NCI-H524 (cell line): ENCODE results near the gene FAM124A.

Experiments
- DNase-seq, 2 experiments: peaks; one replicate each; lab custom pipeline; 2025; lab: John Stamatoyannopoulos, UW

Gene FAM124A

DNA sequence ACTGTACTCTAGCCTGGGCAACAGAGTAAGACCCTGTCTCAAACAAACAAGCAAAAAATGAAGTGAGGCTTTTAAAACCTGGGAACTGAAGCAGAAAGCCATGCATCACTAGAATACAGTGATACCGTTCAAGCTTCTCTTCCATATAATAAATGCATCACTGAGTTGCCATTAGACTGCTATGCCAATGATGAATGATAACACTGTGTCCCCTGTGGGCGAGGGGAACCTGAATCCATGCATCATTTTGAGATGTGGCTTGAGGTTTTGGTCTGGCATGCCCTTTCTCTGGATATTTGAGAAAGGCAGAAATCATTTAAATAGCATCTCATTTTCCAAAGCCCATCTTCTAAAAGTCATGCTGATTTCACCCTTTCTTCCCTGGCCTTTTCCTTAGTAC lies 1.5 kb upstream of the FAM124A start:
- no peak for DNase-seq

DNA sequence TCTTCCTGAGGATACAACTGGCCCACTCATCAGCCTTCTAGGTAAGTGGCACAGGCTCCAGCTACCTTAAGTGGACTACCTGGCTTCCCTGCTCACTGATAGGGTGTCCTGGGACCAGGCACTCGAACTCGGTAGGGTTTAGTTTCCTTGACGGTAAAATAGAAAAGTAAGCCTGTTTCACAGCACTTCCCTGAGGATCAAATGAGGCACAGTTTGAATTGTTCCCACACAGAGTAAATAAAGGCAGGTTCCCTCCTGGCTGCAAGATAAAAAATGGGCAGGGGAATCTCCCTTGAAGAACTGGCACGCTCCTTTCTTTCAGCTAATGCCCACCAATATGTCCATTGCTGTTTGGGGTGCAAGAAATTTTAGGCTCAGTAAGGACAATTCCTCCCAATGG lies 1.1 kb upstream of the FAM124A start:
- no peak for DNase-seq

GRCh38 chr13:51221674-51222036 lies 543 bp upstream of the FAM124A start:
- peak in 1 of 2 experiments; percentile 34 for DNase-seq

- peak; percentile 16 to 53 for DNase-seq
These were observed 725 bp downstream of the FAM124A start for GRCh38 chr13:51222686-51223559.

- no peak for DNase-seq
These were observed 1.5 kb downstream of the FAM124A start for GRCh38 chr13:51223560-51224270.

DNA sequence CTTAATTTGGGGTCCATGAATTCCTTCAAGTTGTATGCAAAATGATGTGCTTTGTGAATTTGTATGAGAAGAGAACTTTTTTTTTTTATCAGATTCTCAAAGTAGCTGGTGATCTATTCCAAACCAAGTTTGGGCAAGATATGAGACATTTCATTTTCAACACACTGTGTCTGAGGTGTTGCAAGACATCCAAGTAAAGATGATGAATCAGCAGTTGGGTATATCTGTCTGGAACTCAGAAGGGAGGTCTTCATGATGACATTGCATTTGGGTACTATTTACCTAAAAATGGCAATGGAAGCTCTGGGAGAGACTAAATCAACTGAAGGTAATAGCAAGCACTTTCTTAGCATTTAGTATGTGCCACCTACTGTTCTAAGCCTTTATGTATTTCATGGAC lies 2.8 kb downstream of the FAM124A start:
- DNase-seq, result no peak

GRCh38 chr13:51227404-51227803 lies 5.2 kb downstream of the FAM124A start:
- DNase-seq, result no peak

- DNase-seq, result no peak
These were observed 7.0 kb downstream of the FAM124A start for GRCh38 chr13:51229101-51229719.

DNA sequence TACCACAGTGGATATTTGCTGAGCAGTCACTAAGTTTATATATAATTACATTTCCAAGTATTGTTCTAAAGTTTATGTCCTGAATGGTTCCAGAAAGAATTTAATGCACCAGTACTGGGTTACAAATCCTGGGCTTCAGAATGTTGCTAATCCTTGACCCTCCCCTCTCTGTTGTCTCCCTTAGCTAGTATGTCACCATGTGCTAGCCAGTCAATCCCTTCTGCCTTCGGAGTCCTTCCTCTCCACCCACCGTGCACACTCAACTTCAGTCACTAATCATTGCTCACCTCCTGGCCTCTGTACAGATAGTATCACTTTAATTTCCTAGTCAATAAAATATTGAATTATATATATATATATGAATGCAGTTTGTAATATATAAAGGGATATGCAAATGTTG lies 7.5 kb downstream of the FAM124A start:
- DNase-seq, result peak in 1 of 2 experiments; percentile 14

GRCh38 chr13:51230477-51231105 lies 8.4 kb downstream of the FAM124A start:
- no peak for DNase-seq

- DNase-seq, result no peak
These were observed 9.3 kb downstream of the FAM124A start for GRCh38 chr13:51231456-51231855.

DNA sequence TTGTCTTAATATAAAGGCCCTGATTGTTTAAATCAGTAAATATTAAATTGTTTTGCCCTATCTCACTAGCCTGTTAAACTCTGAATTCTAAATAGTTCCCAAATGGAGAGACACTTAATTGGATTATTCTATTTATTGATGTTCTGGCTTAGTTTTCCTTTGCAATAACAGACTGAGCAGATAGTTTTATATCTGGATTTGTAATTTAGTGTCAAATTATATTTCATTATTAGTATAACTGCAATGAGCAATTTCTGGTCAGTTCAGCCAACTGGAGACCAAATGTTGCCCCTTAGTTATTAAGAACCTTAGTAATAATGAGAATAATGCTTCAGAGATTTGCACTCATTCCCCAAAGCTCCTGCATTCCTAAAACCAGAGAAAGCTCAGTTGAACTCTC lies 10.1 kb downstream of the FAM124A start:
- no peak for DNase-seq

DNA sequence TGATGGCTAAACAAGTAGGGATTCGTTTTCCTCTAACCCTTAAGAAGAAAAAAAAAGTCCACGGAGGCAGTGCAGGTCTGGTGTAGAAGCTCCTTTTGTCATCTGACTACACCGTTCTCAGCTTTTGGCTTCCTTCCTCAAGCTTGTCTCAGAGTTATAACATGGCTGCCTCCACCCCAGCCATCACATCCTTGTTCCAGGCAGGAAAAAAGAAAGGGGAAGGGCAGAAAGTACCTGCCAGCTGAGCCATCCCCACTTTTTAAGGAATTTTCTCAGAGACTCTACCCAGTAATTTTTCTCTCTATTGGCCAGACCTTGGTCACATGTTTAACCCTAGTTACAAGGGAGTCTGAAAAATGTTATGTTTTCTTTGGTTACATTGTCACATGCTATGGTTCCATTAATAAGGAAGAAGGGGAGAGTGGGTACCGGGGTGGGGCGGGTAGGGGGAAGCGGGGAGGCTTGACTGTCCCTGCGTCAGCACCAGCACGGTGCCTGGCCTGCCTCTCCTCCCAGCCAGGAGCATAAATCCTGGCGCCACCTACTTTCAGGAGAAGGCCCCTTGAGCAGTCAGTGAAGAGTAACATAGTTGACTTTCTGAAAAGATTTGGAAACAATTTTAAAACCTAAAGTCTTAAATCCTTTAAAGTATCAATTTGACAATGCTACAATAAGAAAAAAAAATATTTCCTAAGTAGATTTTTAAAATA lies 11.1 kb downstream of the FAM124A start:
- no peak for DNase-seq

DNA sequence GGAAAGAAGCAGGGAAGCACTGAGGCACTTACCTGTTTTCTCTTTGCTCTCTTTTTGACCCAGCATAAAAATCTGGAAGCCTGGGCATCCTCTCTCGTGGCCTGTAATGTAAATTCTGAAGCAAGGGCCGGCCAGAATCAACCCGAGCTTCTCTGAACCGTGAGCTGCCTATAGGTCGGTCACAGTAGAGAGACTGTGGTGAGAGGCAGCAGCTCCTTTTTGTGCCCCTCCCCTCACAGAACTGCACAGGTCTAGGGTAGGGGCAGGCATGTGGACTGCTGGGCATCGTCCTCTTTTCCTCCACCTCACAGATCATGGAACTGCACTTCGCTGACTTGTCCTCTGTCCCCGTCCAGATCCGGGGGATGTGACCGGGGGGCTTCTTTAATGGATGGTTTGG lies 12.5 kb downstream of the FAM124A start:
- no peak for DNase-seq

- no peak for DNase-seq
These were observed 13.0 kb downstream of the FAM124A start for GRCh38 chr13:51235186-51235585.

DNA sequence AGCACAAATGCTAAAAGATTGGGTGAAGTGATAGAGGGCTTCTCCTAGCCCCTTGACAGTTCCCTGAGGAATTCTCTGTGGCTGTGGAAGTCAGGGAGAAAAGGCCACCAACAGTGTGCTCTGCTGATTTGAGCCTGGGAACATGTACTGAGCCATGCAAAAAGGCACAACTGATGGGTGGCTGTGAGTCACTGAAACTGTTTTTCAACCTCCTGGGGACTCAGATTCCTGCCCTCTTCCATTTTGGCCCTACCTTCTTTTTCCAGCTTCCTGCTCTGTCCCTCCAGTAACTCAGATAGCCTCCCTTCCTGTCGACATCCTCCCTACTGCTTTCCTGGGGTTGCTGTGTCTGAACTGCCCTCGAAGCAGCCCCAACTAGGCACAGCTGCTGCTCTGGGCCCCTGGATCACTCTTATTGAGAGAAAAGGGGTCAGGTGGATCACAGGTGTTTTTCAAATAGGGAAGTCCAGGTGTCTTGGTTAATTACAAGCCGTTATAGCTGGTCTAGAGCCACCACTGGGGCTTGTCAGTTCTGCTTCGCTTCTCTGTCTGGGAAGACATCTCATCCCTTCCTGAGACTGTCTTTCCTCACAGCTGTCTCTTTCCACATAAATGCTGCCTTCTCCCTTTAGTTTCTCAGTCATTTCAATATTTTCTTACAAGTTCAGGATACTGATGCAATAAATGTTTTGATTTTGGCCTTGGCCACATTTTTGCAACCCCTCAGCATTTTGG lies 13.7 kb downstream of the FAM124A start:
- no peak for DNase-seq

DNA sequence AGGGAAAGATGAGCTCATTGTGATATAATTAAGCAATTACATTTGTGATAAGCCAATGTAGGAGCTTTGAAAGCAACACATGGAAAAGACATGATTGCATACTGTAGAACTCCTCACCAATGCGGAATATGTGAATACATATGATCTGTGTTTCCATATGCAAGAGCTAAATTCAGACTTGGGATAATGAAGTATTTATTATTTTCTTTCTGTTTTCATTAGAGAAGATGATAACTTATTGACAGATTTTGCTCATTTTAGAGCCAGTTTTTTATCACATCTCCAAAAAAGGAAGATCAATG lies 14.2 kb downstream of the FAM124A start:
- no peak for DNase-seq

DNA sequence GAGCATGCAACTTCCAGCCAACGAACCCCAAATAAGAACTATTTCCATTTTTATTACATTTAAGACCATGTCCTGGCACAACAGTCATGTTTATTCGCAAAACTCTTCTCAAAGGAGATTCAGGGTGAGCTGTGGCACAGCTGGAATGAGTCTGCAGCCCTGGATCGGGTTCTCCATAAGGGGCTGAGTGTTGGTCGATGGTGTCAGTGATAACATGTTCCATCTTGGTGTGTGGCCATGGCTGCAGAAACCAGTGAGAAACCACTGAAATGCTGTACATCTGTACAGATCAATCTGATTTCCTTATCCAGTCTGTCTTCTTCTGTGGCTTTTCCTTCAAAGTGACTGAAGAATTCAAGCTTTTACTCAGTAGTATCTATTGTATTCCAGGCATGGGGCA lies 15.2 kb downstream of the FAM124A start:
- DNase-seq, result no peak

- no peak for DNase-seq
These were observed 15.7 kb downstream of the FAM124A start for GRCh38 chr13:51237887-51238286.

- DNase-seq, result no peak
These were observed 18.0 kb downstream of the FAM124A start for GRCh38 chr13:51240178-51240577.

DNA sequence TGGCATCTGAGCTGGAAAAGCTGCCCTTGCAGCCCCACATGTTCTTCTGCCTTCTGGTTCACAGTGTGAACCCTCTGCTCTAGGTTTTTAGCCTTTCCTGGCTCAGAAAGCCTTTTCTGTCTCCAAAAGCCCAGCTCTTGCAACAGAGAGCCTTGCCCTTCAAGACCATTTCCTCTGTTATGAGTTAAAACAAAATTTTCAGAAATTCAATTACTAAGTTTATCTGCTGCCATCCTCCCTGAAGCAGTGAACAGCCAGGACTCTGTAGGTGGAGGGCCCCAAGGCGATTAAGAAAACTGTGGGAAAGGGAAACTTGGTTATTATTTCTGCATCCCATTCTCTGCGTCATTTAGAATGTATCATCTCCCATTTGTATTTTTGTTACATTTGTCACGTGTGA lies 18.8 kb downstream of the FAM124A start:
- DNase-seq, result no peak
